ENCODE measurements around the gene RECK. TPM values are rescaled to one million over a fixed set of nuclear protein-coding genes. Genes with fewer than 3 reads are reported as not detected.

The RECK gene
- total RNA-seq, 3 donors from 2014 or later: 2.1 to 13.0 (median 3.7) TPM

DNA sequence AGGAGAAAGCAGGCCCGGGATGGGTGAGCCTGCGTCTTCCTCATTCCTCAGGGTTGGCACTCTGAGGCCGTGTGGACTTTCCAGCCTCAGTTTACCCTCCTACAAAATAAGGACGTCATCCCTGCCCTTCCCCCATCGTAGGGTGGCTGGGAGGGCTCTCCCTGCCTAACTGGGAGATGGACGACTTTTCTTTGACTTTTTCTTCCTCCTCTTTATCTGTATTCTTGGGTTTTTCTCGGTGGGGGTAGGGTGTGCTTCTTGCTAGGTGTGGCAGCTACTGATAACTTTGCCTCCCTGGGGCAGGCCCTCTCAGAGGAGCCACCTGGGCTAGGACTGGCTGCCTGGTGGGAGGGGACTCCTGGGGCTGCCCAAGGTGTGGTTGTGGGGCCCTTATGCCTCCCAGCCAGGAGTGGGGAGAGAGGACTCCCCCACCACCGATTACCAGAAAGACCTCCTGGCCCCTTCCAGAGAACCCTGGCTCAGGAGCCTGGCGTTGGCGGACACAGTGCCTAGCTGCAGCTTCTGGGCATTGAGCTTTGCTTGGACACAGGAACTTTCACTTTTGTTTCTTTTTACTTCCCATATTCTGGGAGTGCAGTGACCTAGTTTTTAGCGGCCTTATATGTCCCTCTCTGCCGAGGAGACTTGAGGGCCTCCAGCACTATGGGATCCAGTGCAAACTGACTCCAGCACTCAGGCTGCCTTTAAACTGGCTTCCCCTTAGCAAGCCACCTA lies 106.0 kb downstream of the RECK start:
- peaks cover 33% of the 10 kb centered on the region for H3K4me1 ChIP-seq (ENCODE audit: low read depth)
- H3K9me3 ChIP-seq: no peaks in the 10 kb centered on the region
- no peaks in the 10 kb centered on the region for H3K36me3 ChIP-seq (ENCODE audit: low read depth)
- ATAC-seq (peak; percentile 79), DNase-seq (peak; percentile 59 to 72 (median 71))
- intact Hi-C loops (cut with DNase I, micrococcal nuclease): no loop called here
- TF ChIP-seq, protein P1, sequence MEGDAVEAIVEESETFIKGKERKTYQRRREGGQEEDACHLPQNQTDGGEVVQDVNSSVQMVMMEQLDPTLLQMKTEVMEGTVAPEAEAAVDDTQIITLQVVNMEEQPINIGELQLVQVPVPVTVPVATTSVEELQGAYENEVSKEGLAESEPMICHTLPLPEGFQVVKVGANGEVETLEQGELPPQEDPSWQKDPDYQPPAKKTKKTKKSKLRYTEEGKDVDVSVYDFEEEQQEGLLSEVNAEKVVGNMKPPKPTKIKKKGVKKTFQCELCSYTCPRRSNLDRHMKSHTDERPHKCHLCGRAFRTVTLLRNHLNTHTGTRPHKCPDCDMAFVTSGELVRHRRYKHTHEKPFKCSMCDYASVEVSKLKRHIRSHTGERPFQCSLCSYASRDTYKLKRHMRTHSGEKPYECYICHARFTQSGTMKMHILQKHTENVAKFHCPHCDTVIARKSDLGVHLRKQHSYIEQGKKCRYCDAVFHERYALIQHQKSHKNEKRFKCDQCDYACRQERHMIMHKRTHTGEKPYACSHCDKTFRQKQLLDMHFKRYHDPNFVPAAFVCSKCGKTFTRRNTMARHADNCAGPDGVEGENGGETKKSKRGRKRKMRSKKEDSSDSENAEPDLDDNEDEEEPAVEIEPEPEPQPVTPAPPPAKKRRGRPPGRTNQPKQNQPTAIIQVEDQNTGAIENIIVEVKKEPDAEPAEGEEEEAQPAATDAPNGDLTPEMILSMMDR (IDR thresholded peaks at IDR 0.05): no peak
- H3K4me3 ChIP-seq: no peak overlapping the region

DNA sequence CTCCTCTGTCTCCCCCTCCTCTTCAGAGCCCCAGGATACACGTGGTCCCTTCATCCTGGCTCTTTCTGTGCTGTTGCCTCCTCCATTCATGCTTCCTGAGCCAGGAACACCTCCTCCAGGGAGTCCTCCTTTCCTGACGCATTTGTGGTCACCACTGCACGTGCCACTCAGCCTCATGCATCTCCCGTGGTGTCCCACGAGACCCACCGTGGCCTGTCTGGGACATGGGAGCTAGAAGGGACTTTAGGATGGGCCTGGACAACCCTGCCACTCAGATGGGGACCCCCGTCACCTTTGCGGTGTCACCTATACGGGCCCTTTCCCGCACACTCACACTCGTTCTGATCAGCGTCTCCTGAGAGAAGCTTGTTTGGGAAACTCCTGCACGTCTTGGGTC lies 106.5 kb downstream of the RECK start:
- intact Hi-C loops (cut with DNase I, micrococcal nuclease): no loop called here
- Histone ChIP-seq H3K4me3 (no peak overlapping the region), H3K36me3 (ENCODE audit: low read depth) (no peaks in the 10 kb centered on the region), H3K4me1 (ENCODE audit: low read depth) (peaks cover 30% of the 10 kb centered on the region), H3K9me3 (no peaks in the 10 kb centered on the region)
- ATAC-seq (no peak), DNase-seq (no peak)
- TF ChIP-seq, protein P1 (IDR thresholded peaks at IDR 0.05): no peak

DNA sequence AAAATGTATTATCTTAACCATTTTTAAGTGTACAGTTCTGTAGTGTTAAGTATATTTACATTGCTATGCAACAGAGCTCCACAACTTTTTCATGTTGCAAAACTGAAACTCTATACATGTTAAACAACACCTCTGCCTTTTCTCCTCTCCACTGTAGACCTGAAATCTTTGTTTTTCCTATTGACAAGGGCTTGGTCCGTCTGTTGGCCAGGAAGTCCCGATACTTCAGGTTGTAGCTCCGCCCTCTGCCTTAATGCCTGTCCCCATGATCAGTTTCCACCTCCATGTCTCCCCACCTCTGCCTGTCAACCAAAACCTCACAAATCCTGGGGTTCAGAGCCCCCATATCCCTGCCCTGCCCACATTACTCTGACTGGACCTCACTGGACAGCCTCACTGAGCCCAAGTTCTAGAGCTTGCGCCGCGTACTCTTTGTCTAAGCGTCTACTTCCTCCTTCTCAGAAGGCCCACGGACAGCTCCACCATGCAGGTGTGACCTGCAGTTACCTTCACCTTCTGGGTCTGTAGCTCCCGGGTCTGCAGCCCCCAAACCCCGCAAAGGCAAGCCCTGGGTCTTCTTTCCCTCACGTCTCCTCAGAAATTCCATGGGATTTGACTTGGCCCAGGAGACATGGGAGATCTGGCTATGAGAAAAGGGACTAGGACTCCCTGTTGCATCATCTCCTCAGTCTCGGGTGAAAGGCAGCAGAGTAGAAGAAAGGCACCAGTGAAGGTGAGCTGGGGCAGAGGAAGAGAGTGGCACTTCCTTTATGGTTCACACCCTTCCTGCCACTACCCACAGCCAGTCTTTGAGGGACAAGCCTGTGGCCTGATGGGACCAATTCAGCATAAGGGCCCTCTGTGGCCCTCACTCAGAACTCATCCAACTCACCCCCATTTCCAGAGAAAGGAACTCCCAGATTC lies 107.9 kb downstream of the RECK start:
- Histone ChIP-seq H3K4me1 (ENCODE audit: low read depth) (peaks cover 41% of the 10 kb centered on the region), H3K36me3 (ENCODE audit: low read depth) (no peaks in the 10 kb centered on the region), H3K9me3 (no peaks in the 10 kb centered on the region), H3K4me3 (no peak overlapping the region)
- peak; percentile 28 for ATAC-seq
- TF ChIP-seq, protein P1 (IDR thresholded peaks at IDR 0.05): no peak
- no peak for DNase-seq
- intact Hi-C loops (cut with DNase I, micrococcal nuclease): no loop called here

DNA sequence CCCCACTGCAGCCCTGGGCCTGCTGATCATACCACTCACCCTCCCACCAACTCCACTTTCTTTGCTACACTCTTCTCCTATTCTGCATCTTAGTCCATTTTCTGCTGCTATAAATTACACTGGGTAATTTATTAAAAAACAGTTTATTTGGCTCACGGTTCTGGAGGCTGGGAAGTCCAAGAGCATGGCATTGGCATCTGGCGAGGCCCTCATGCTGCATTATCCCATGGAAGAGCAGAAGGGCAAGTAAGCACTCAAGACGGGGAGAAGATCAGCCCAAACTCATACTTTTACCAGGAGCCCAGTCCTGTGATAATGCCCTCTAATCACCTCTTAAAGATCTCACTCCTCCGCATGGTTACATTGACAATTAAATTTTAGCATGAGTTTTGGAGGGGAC lies 109.3 kb downstream of the RECK start:
- no peaks in the 10 kb centered on the region for H3K36me3 ChIP-seq (ENCODE audit: low read depth)
- H3K4me1 ChIP-seq (ENCODE audit: low read depth): peaks cover 40% of the 10 kb centered on the region
- no peaks in the 10 kb centered on the region for H3K9me3 ChIP-seq
- intact Hi-C loops (cut with DNase I, micrococcal nuclease): no loop called here
- ATAC-seq (no peak), DNase-seq (peak in 1 of 3 donors; percentile 14)
- TF ChIP-seq, protein P1 (IDR thresholded peaks at IDR 0.05): no peak
- H3K4me3 ChIP-seq: no peak overlapping the region

DNA sequence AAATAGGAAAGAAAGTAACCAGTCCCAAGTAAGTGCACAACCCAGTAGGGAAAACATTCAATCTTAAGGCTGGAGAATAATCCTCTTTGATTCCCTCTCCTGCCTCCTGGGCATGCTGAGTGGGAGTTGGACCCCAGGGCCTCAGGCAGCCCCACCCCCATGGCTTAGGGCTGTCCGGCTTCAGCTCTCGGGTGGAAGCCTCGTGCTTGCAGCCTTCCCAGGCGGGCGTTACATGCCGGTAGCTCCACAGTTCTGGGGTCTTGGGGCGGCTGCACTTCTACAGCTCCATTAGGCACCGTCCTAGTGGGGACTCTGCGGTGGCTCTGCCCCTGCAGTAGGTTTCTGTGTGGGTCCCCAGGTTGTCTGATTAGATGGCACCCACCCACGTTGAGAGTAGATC lies 109.9 kb downstream of the RECK start:
- Histone ChIP-seq H3K9me3 (no peaks in the 10 kb centered on the region), H3K36me3 (ENCODE audit: low read depth) (no peaks in the 10 kb centered on the region), H3K4me3 (no peak overlapping the region), H3K4me1 (ENCODE audit: low read depth) (peaks cover 44% of the 10 kb centered on the region)
- TF ChIP-seq, protein P1 (IDR thresholded peaks at IDR 0.05): no peak
- no peak for DNase-seq
- intact Hi-C loops (cut with DNase I, micrococcal nuclease): no loop called here
- no peak for ATAC-seq
